ENCODE results near the gene DDX52. TPM values are rescaled to one million over a fixed set of nuclear protein-coding genes. Genes with fewer than 3 reads are reported as not detected.

The DDX52 gene
- total RNA-seq, 1 donor from 2014 or later: 56.4 TPM

GRCh38 chr17:37609170-37610040 lies 33.8 kb downstream of the DDX52 start, which contains the start of gene SYNRG:
TSS of gene SYNRG (minus strand) at chr17:37609418. CDS start at chr17:37609355, 63 bp downstream.
- Mint-ChIP-seq H3K9me3 (no peaks in the 10 kb centered on the region), H3K4me3 (peak within 1 kb of the TSS; percentile 99), H3K27me3 (ENCODE audit: low read depth) (no peaks in the 10 kb centered on the region), H3K4me1 (peaks cover 34% of the 10 kb centered on the region), H3K27ac (ENCODE audit: unreplicated experiment) (peak within 1 kb of the TSS; percentile 99), H3K36me3 (ENCODE audit: low read depth) (peaks cover 20% of the 10 kb centered on the region)
- DNase-seq (ENCODE audit: low read depth, low spot score): peak; percentile 94
- TF ChIP-seq CTCF (conservative IDR thresholded peaks at IDR 0.05): peak; percentile 51

GRCh38 chr17:37608351-37609169 lies 34.7 kb downstream of the DDX52 start:
- H3K4me1 Mint-ChIP-seq: peaks cover 37% of the 10 kb centered on the region
- H3K4me3 Mint-ChIP-seq: peak overlapping the region; percentile 99
- H3K27ac Mint-ChIP-seq (ENCODE audit: unreplicated experiment): peak overlapping the region; percentile 96
- TF ChIP-seq CTCF (conservative IDR thresholded peaks at IDR 0.05): no peak
- peak; percentile 56 for DNase-seq (ENCODE audit: low read depth, low spot score)
- no peaks in the 10 kb centered on the region for H3K27me3 Mint-ChIP-seq (ENCODE audit: low read depth)
- H3K9me3 Mint-ChIP-seq: peaks cover 3% of the 10 kb centered on the region
- peaks cover 20% of the 10 kb centered on the region for H3K36me3 Mint-ChIP-seq (ENCODE audit: low read depth)

GRCh38 chr17:37607637-37608331 lies 35.5 kb downstream of the DDX52 start:
- H3K27me3 Mint-ChIP-seq (ENCODE audit: low read depth): no peaks in the 10 kb centered on the region
- peaks cover 20% of the 10 kb centered on the region for H3K36me3 Mint-ChIP-seq (ENCODE audit: low read depth)
- peak overlapping the region; percentile 96 for H3K27ac Mint-ChIP-seq (ENCODE audit: unreplicated experiment)
- peak overlapping the region; percentile 99 for H3K4me3 Mint-ChIP-seq
- no peak for DNase-seq (ENCODE audit: low read depth, low spot score)
- TF ChIP-seq CTCF (conservative IDR thresholded peaks at IDR 0.05): no peak
- peaks cover 37% of the 10 kb centered on the region for H3K4me1 Mint-ChIP-seq
- peaks cover 3% of the 10 kb centered on the region for H3K9me3 Mint-ChIP-seq

- peaks cover 41% of the 10 kb centered on the region for H3K4me1 Mint-ChIP-seq
- no peak for DNase-seq (ENCODE audit: low read depth, low spot score)
- no peaks in the 10 kb centered on the region for H3K27me3 Mint-ChIP-seq (ENCODE audit: low read depth)
- peaks cover 3% of the 10 kb centered on the region for H3K9me3 Mint-ChIP-seq
- H3K4me3 Mint-ChIP-seq: peak overlapping the region; percentile 99
- no peak for TF ChIP-seq CTCF (conservative IDR thresholded peaks at IDR 0.05)
- H3K27ac Mint-ChIP-seq (ENCODE audit: unreplicated experiment): no peak overlapping the region
- peaks cover 23% of the 10 kb centered on the region for H3K36me3 Mint-ChIP-seq (ENCODE audit: low read depth)
These were observed 37.3 kb downstream of the DDX52 start for GRCh38 chr17:37605813-37606505.
